Left ventricle myocardium inferior (tissue), 1 donor: ENCODE results near the gene ITPR1. TPM values are rescaled to one million over a fixed set of nuclear protein-coding genes. Genes with fewer than 3 reads are reported as not detected.

Experiments
- DNase-seq: peaks from one replicate; pipeline ENCODE4 v3.0.0-alpha.2; 2020
- H3K27ac ChIP-seq: fragments of 200-600 bp; replicated peaks from 2 replicates; pipeline ENCODE4 v1.8.0; 2021
- H3K27me3 ChIP-seq: fragments of 200-600 bp; 2 replicates; pipeline ENCODE4 v1.8.0; 2021; ENCODE audit warnings: low read depth
- H3K36me3 ChIP-seq: fragments of 200-600 bp; 2 replicates; pipeline ENCODE4 v1.8.0; 2021
- H3K4me1 ChIP-seq: fragments of 200-600 bp; 2 replicates; pipeline ENCODE4 v1.8.0; 2021
- H3K4me3 ChIP-seq: fragments of 200-600 bp; 2 replicates; pipeline ENCODE4 v1.8.0; 2021; ENCODE audit warnings: mild to moderate bottlenecking, moderate library complexity
- H3K9me3 ChIP-seq: fragments of 200-600 bp; replicated peaks from 2 replicates; pipeline ENCODE4 v1.8.0; 2021
- intact Hi-C: fragments of 100-400 bp; cut with micrococcal nuclease; formaldehyde crosslinking; loops from one replicate; pipeline ENCODE4 v1.11.0; 2022
- total RNA-seq: library from RNA; stranded (reverse); fragmentation: NEBNext Ultra II Directional; extraction: Animal tissue kit (Norgen Biotek cat#: 25700); gene quantifications from one replicate; pipeline ENCODE4 v1.2.1, GENCODE V29; 2021
- TF ChIP-seq, protein P1 (sequence below): fragments of 200-600 bp; IDR thresholded peaks from 2 replicates; pipeline ENCODE4 v1.8.0; 2021; ENCODE audit warnings: antibody characterized with exemption, mild to moderate bottlenecking, borderline replicate concordance
- donor health status: DM: no; HTN: yes; CAD: no; lungs with severe emphysema.

Gene ITPR1
- total RNA-seq, 1 donor from 2014 or later: 29.0 TPM

DNA sequence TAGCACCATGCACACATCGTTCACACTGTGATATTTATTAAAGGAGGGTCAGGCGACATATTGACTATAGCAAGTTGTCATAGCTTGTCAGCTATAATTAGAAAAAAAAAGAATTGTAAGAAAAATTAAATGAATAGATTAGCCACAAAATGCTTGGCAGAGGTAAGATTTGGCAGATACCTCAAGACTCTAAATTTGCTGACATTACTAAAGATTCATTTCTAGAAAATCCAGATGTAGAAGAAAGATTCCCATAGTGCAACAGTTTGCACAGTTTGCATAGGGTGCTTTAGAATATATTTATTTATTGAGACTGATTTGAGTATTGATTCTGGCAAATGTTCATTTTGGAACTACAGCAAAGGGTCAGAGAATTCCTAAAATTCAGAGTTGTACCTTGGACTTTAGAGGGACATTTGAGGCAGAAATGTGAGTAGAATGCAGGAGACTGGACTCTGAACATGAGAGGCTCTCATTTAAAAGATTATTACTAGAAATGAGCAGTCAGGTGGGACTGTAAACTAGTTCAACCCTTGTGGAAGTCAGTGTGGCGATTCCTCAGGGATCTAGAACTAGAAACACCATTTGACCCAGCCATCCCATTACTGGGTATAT is 384.1 kb downstream of the ITPR1 start:
- no peak for DNase-seq
- H3K4me1 ChIP-seq: no peaks in the 10 kb centered on the region
- H3K36me3 ChIP-seq: no peaks in the 10 kb centered on the region
- no peak overlapping the region for H3K4me3 ChIP-seq
- H3K9me3 ChIP-seq: peaks cover under 1% of the 10 kb centered on the region
- H3K27ac ChIP-seq: no peak overlapping the region
- TF ChIP-seq, protein P1, sequence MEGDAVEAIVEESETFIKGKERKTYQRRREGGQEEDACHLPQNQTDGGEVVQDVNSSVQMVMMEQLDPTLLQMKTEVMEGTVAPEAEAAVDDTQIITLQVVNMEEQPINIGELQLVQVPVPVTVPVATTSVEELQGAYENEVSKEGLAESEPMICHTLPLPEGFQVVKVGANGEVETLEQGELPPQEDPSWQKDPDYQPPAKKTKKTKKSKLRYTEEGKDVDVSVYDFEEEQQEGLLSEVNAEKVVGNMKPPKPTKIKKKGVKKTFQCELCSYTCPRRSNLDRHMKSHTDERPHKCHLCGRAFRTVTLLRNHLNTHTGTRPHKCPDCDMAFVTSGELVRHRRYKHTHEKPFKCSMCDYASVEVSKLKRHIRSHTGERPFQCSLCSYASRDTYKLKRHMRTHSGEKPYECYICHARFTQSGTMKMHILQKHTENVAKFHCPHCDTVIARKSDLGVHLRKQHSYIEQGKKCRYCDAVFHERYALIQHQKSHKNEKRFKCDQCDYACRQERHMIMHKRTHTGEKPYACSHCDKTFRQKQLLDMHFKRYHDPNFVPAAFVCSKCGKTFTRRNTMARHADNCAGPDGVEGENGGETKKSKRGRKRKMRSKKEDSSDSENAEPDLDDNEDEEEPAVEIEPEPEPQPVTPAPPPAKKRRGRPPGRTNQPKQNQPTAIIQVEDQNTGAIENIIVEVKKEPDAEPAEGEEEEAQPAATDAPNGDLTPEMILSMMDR: no peak
- no peaks in the 10 kb centered on the region for H3K27me3 ChIP-seq
- intact Hi-C loops: no loop called here

DNA sequence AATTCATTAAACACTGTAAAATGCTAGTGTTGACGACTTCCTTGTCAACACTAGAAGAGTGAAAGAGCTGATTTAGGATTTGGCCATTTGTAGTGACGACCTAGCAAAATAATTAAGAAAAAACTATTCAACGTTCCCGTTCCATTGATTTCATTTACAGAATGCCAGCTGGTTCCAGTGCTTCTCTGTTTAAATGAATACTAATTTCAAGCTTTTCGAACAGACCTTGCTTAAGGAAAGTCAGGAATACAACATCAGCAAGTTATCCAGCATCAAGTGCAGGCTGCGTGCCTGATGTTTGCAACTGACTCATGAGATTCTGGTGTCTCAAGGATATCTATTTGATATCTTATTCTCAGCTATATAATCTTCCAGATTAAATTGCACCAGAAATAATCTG is 387.7 kb downstream of the ITPR1 start:
- no peak for DNase-seq
- Histone ChIP-seq H3K27me3 (no peaks in the 10 kb centered on the region), H3K4me1 (no peaks in the 10 kb centered on the region), H3K27ac (no peak overlapping the region), H3K9me3 (peaks cover 5% of the 10 kb centered on the region), H3K36me3 (no peaks in the 10 kb centered on the region), H3K4me3 (no peak overlapping the region)
- intact Hi-C loops: no loop called here
- TF ChIP-seq, protein P1: no peak

DNA sequence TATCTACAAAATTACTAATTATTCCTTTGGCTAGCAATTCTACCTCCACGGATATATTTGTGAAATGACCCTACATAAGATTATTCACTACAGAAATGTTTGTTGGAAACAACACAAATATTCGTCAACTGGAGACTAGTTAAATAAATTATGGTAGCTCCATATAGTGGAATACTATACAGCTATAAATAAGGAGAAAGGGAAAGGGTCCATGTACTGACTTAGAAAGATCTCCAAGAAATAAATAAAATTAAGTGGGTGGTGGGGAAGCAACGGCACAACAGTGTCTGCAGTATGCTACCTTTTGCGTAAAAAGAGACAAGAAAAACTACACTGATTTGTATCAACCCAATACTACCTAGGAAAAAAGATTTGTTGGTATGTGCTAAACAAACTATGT is 389.4 kb downstream of the ITPR1 start:
- no peaks in the 10 kb centered on the region for H3K4me1 ChIP-seq
- no peak for DNase-seq
- H3K36me3 ChIP-seq: no peaks in the 10 kb centered on the region
- H3K27me3 ChIP-seq: no peaks in the 10 kb centered on the region
- H3K27ac ChIP-seq: no peak overlapping the region
- peaks cover 5% of the 10 kb centered on the region for H3K9me3 ChIP-seq
- intact Hi-C loops: no loop called here
- TF ChIP-seq, protein P1: no peak
- no peak overlapping the region for H3K4me3 ChIP-seq

DNA sequence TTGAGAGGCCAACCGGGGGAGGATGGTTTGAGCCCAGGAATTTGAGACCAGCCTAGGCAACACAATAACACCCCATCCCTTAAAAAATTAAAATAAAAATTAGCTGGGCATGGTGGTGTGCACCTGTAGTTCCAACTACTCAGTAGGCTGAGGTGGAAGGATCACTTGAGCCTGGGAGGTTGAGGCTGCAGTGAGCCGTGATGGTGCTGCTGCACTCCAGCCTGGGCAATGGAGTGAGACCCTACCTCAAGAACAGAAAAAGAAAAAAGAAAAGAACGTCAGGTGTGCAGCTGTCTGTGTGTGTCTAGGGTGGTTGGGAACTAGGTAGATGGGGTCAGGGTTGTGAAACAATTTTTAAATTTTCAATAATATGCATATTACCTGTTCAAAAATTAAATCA is 389.9 kb downstream of the ITPR1 start:
- Histone ChIP-seq H3K4me3 (no peak overlapping the region), H3K27me3 (no peaks in the 10 kb centered on the region), H3K9me3 (peaks cover 5% of the 10 kb centered on the region), H3K36me3 (no peaks in the 10 kb centered on the region), H3K27ac (no peak overlapping the region), H3K4me1 (no peaks in the 10 kb centered on the region)
- no peak for DNase-seq
- TF ChIP-seq, protein P1: no peak
- intact Hi-C loops: no loop called here

DNA sequence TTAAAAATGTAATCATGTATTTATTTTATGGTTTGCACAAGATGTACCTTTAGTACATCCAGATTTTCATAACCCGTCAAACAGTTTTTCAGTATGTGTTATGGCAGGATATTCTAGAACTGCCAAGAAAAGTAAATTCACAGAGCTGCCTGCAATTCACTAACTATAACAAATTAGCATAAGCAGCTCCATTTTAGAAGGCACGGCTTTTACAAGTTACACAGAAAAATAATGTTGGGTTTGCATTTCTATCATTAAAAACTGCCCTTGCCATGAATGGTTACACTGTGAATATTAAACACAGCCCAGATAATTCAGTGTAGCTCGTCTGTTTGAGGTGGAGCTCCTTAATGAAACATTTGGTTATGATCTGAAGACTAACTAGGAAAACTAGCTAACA is 391.7 kb downstream of the ITPR1 start:
- no peak for DNase-seq
- Histone ChIP-seq H3K36me3 (no peaks in the 10 kb centered on the region), H3K27me3 (no peaks in the 10 kb centered on the region), H3K4me3 (no peak overlapping the region), H3K27ac (no peak overlapping the region), H3K4me1 (peaks cover 7% of the 10 kb centered on the region), H3K9me3 (peaks cover 5% of the 10 kb centered on the region)
- TF ChIP-seq, protein P1: no peak
- intact Hi-C loops: no loop called here
